Thyroid gland (tissue), 4 donors: ENCODE measurements around the gene COPE. TPM values are rescaled to one million over a fixed set of nuclear protein-coding genes. Genes with fewer than 3 reads are reported as not detected.
"Not testable (repeated sequence)": the region's sequence is repeated elsewhere in the genome, so short reads cannot be mapped to it uniquely, and the experiment has no call there.

Experiments used
- DNase-seq, 2 donors: peaks; one replicate each; pipeline ENCODE4 v3.0.0-alpha.2; 2019
- H3K27ac ChIP-seq, 3 donors: fragments of 200-600 bp; sonication (generic); 1 replicate in 2 of 3; 2 replicates in 1 of 3; pipeline ENCODE4 v1.5.1; 2016 to 2019; ENCODE audit warnings: mild to moderate bottlenecking in 1 of 3, moderate library complexity in 1 of 3
- H3K27me3 ChIP-seq: fragments of 200-600 bp; sonication (generic); one replicate; pipeline ENCODE4 v1.5.1; 2019
- H3K36me3 ChIP-seq, 2 donors: fragments of 200-600 bp; sonication (generic); one replicate each; pipeline ENCODE4 v1.5.1; 2016 to 2019
- H3K4me1 ChIP-seq, 2 donors: fragments of 200-600 bp; sonication (generic); one replicate each; pipeline ENCODE4 v1.5.1; 2017 to 2019
- H3K4me3 ChIP-seq, 3 donors: fragments of 200-600 bp; sonication (generic); replicated peaks in 1 of 3; 1 replicate in 2 of 3; 2 replicates in 1 of 3; pipeline ENCODE4 v1.5.1; 2016; ENCODE audit warnings: mild to moderate bottlenecking in 1 of 3
- H3K9me3 ChIP-seq: fragments of 200-600 bp; sonication (generic); one replicate; pipeline ENCODE4 v1.5.1; 2017
- CTCF ChIP-seq, 6 experiments: fragments of 200-600 bp in 3 of 6; fragments of 450-650 bp in 3 of 6; sonication (generic) in 3 of 6; IDR thresholded peaks; one replicate each; pipeline ENCODE4 v1.5.1; 2016 to 2019; ENCODE audit warnings: antibody characterized with exemption in 6 of 6, mild to moderate bottlenecking in 2 of 6, inconsistent platforms in 1 of 6, moderate library complexity in 1 of 6
- POLR2A ChIP-seq, 2 donors: fragments of 450-650 bp; IDR thresholded peaks; one replicate each; pipeline ENCODE4 v1.6.1; 2017; ENCODE audit warnings: antibody characterized with exemption in 2 of 2, mild to moderate bottlenecking in 2 of 2, moderate library complexity in 1 of 2
- WGBS, 2 donors: methylation state at CpG; one replicate each; pipeline ENCODE4 v1.1.5; 2017; 5-methylcytosine and 5-hydroxymethylcytosine counted together
- intact Hi-C: fragments of 100-400 bp; cut with DNase I; formaldehyde crosslinking; loops from one replicate; pipeline ENCODE4 v1.15.1; 2023
- total RNA-seq, 4 donors: library from RNA; depleted of rRNA; stranded (reverse); fragments of >200 nt; gene quantifications; one replicate each; pipeline ENCODE4 v1.2.3, GENCODE V29; 2016

COPE gene
- total RNA-seq, 4 donors from 2014 or later, result 192 to 405 (median 329) TPM

DNA sequence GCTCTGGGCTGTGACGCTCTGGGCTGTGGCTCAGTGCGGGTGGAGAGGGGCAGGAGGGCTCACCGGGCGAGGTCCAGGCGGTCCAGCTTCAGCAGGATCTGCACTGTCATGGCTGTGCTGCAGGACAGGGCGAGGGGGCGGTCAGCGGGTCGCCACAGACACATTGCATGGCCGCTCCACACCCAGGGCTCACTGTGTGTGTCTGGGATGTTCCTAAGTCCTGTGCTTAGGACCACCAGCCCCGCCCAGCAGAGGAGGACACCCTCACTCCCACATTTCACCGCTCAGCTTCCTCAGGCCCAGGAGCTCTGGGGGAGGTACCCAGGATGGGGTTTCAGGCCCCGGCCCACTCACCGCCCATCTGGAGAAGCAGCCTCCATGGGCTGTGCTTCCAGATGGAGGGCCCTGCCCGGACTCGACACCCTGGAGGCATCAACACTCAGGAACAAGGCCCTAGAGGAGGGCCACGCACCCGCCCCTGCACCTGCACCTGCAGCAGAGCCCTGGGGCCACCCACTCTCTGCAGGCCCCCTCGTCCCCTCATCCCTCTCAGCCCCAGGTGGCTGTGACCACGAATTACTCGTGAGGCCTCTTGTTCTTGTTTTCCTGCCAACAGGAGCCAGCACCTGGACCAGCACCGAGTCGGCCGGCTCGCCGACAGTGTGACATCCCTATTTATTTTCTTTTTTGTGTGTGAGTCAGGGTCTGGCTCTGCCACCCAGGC is 13.5 kb downstream of the COPE start:
- Histone ChIP-seq H3K27me3 (no peaks in the 10 kb centered on the region), H3K4me1 (no peaks in the 10 kb centered on the region), H3K36me3 (peaks cover 35 to 51% of the 10 kb centered on the region in 2 donors), H3K27ac (no peak overlapping the region), H3K9me3 (no peaks in the 10 kb centered on the region), H3K4me3 (no peak overlapping the region)
- intact Hi-C loops, result no loop called here
- 92 to 93% methylated on average over 19 to 22 of the region's 26 CpGs for WGBS, 2 donors
- DNase-seq, result no peak
- TF ChIP-seq POLR2A (IDR thresholded peaks at IDR 0.05), result no peak
- no peak for TF ChIP-seq CTCF (IDR thresholded peaks at IDR 0.05)

GRCh38 chr19:18905058-18905456 is 14.1 kb downstream of the COPE start:
- 86 to 91% methylated on average over 7 to 8 of the region's 8 CpGs for WGBS, 2 donors
- no peaks in the 10 kb centered on the region for H3K27me3 ChIP-seq
- H3K4me3 ChIP-seq, result no peak overlapping the region
- intact Hi-C loops, result no loop called here
- H3K36me3 ChIP-seq, result peaks cover 36 to 56% of the 10 kb centered on the region in 2 donors
- no peak overlapping the region for H3K27ac ChIP-seq
- H3K9me3 ChIP-seq, result no peaks in the 10 kb centered on the region
- H3K4me1 ChIP-seq, result no peaks in the 10 kb centered on the region
- TF ChIP-seq POLR2A (IDR thresholded peaks at IDR 0.05), result no peak
- TF ChIP-seq CTCF (IDR thresholded peaks at IDR 0.05), result no peak
- DNase-seq, result no peak

GRCh38 chr19:18904334-18905057 is 14.7 kb downstream of the COPE start:
- Histone ChIP-seq H3K27me3 (no peaks in the 10 kb centered on the region), H3K4me1 (no peaks in the 10 kb centered on the region), H3K36me3 (peaks cover 41 to 61% of the 10 kb centered on the region in 2 donors), H3K27ac (no peak overlapping the region), H3K4me3 (no peak overlapping the region), H3K9me3 (no peaks in the 10 kb centered on the region)
- DNase-seq, result no peak
- TF ChIP-seq POLR2A (IDR thresholded peaks at IDR 0.05) (no peak), CTCF (IDR thresholded peaks at IDR 0.05) (no peak)
- WGBS, 2 donors, result 83 to 88% methylated on average over 7 to 21 of the region's 25 CpGs
- intact Hi-C loops, result no loop called here

DNA sequence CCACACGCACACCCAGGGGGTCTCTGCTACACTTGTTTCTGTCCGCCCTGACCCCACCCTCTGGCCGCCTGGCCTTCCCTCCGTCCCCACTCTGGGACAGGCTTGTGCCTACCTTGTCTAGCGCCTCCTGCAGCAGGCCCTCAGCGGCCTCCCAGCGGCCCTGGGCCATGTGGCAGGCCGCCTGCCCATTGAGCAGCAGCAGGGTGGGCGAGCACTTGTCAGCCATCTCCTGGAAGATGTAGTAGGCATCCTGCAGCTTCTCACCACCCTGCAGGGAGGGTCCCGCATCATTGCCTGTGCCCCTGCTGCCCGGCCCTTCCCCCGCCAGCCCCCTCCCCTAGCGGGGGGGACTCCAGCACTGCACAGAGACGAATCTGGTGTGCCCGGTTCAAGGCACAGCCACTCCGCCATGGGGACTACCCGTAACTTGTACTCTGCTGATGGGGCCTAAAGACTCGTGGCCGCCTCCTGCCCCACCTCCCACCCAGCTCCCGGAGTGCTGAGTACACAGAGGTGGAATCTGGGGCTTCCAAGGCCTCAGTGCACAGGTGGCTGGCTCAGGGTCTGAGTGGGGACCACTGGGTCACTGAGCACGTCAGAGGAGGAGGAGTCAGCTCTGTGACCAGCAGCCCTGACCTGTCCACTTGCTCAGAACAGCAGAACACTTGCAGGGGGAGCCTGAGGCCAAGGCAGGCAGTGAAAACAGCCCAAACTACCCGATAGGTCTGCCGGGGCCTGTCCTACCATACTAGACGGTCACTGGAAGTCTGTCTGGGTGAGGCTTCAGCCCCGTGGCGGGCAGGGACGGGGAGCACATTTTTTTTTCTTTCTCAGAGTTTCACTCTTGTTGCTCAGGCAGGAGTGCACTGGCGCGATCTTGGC is 15.8 kb downstream of the COPE start:
- Histone ChIP-seq H3K4me1 (no peaks in the 10 kb centered on the region), H3K36me3 (peaks cover 39 to 61% of the 10 kb centered on the region in 2 donors), H3K4me3 (no peak overlapping the region), H3K27ac (no peak overlapping the region), H3K9me3 (no peaks in the 10 kb centered on the region), H3K27me3 (no peaks in the 10 kb centered on the region)
- intact Hi-C loops, result no loop called here
- TF ChIP-seq CTCF (IDR thresholded peaks at IDR 0.05) (no peak), POLR2A (IDR thresholded peaks at IDR 0.05) (no peak)
- WGBS, 2 donors, result 80 to 92% methylated on average over 11 to 28 of the region's 29 CpGs
- DNase-seq, result no peak

DNA sequence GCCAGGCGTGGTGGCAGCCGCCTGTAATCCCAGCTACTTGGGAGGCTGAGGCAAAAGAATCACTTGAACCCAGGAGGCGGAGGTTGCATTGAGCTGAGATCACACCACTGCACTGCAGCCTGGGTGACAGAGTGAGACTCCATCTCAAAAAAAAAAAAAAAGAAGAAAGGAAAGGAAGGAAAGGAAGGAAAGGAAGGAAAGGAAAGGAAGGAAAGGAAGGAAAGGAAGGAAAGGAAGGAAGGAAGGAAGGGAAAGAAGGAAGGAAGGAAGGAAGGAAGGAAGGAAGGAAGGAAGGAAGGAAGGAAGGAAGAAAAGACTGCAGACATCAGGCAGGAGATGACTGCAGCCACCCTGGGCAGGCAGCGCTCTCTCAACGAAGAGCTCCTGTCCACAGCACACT is 16.7 kb downstream of the COPE start:
- H3K27me3 ChIP-seq, H3K9me3 ChIP-seq, H3K4me1 ChIP-seq, intact Hi-C loops, H3K27ac ChIP-seq, DNase-seq, H3K4me3 ChIP-seq: not testable (repeated sequence)
- 94 to 98% methylated on average over 4 to 5 of the region's 5 CpGs for WGBS, 2 donors
- H3K36me3 ChIP-seq, result peaks cover 39 to 57% of the 10 kb centered on the region in 2 donors
